NB4 (cell line): ENCODE data around the gene TAF4B.

Experiments
- DNase-seq: peaks from one replicate; pipeline ENCODE4 v3.0.0; 2010; ENCODE audit warnings: low read depth
- H3K4me3 ChIP-seq: one replicate; pipeline ENCODE4 v1.5.1; 2011; ENCODE audit warnings: mild to moderate bottlenecking, low read depth, low read length, moderate library complexity
- MYC ChIP-seq: IDR thresholded peaks from 2 replicates; pipeline ENCODE4 v1.6.1; 2011; ENCODE audit warnings: low read depth, low read length
- POLR2A ChIP-seq: IDR thresholded peaks from 2 replicates; pipeline ENCODE4 v1.6.1; 2011; ENCODE audit warnings: mild to moderate bottlenecking; ENCODE audit not compliant: insufficient read length; ENCODE audit errors: extremely low read depth
- TF ChIP-seq, protein P1 (sequence below): IDR thresholded peaks from one replicate; pipeline ENCODE4 v1.5.1; 2012; ENCODE audit warnings: low read depth, low read length
- TF ChIP-seq, protein P2 (sequence below): IDR thresholded peaks from 2 replicates; pipeline ENCODE4 v1.6.1; 2011; ENCODE audit warnings: low read depth, low read length

Gene TAF4B

DNA sequence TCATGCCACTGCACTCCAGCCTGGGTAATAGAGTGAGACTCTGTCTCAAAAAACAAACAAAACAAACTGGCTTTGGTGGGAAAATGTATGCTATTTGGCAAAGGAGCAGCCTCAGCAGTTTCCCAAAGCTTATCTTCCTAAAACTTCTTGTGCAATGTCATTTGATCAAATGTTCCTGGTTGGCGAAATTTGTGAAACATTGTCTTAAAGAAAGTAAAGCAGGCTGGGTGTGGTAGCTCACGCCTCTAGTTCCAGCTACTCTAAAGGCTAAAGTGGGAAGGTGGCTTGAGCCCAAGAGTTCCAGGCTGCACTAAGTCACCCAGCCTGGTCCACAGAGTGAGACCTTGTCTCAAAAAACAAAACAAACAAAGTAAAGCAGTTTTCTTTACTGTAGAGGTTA, 17.3 kb upstream of the TAF4B start:
- no peak for DNase-seq
- TF ChIP-seq MYC (no peak), POLR2A (no peak)
- TF ChIP-seq, protein P1, sequence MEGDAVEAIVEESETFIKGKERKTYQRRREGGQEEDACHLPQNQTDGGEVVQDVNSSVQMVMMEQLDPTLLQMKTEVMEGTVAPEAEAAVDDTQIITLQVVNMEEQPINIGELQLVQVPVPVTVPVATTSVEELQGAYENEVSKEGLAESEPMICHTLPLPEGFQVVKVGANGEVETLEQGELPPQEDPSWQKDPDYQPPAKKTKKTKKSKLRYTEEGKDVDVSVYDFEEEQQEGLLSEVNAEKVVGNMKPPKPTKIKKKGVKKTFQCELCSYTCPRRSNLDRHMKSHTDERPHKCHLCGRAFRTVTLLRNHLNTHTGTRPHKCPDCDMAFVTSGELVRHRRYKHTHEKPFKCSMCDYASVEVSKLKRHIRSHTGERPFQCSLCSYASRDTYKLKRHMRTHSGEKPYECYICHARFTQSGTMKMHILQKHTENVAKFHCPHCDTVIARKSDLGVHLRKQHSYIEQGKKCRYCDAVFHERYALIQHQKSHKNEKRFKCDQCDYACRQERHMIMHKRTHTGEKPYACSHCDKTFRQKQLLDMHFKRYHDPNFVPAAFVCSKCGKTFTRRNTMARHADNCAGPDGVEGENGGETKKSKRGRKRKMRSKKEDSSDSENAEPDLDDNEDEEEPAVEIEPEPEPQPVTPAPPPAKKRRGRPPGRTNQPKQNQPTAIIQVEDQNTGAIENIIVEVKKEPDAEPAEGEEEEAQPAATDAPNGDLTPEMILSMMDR: no peak
- TF ChIP-seq, protein P2, sequence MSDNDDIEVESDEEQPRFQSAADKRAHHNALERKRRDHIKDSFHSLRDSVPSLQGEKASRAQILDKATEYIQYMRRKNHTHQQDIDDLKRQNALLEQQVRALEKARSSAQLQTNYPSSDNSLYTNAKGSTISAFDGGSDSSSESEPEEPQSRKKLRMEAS: no peak
- no peak overlapping the region for H3K4me3 ChIP-seq

DNA sequence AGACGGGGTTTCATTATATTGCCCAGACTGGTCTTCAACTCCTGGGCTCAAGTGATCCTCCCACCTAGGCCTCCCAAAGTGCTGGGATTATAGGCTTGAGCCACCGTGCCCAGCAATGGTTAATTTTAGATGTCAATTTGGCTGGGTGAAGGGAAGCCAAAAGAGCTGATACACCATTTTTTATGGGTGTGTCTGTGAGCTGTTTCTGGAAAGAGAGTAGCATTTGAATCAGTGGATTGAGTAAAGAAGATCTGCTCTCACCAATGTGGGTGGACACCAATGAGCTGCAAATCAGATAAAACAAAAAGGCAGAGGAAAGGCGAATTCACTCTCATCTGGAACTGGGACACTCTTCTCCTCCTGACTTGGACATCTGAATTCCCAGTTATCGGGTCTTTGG, 16.1 kb upstream of the TAF4B start:
- H3K4me3 ChIP-seq: no peak overlapping the region
- TF ChIP-seq MYC: no peak

GRCh38 chr18:26215247-26215970, 10.8 kb upstream of the TAF4B start:
- no peak for DNase-seq
- no peak overlapping the region for H3K4me3 ChIP-seq
- TF ChIP-seq POLR2A: no peak
- TF ChIP-seq, protein P1: no peak
- TF ChIP-seq, protein P2: no peak
- TF ChIP-seq MYC: no peak

More for the DNA sequence above, 16.1 kb upstream of the TAF4B start:
- no peak for DNase-seq

DNA sequence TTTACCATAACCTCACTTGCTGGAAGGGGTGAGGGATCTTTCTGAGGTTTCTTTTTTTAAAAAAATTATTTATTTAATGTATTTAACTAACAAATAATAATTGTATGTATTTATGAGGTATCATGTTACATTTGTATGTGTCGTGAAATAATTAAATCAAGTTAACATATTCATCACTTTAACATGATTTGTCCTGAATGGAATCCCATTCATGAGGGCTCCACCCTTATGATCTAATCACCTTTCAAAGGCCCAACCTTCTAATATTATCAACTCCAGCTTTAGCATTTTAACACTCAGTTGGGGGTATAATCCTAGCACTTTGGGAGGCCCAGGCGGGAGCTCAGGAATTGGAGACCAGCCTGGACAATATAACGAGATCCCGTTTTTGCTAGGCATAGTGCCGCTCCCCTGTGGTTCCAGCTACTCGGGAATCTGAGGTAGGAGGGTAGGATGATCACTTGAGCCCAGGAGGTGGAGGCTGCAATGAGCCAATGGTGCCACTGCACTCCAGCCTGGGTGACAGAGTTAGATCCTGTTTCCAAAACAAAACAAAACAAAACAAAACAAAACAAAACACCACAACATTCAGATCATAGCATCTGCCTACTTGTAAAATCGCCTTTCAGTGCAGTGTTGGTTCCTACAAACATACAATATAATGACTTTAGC, 1.1 kb upstream of the TAF4B start:
- DNase-seq: no peak
- H3K4me3 ChIP-seq: no peak overlapping the region
- TF ChIP-seq POLR2A: no peak
- TF ChIP-seq MYC: no peak
- TF ChIP-seq, protein P2: no peak
- TF ChIP-seq, protein P1: no peak

GRCh38 chr18:26225915-26226228, 373 bp upstream of the TAF4B start:
- peak overlapping the region; percentile 56 for H3K4me3 ChIP-seq
- no peak for DNase-seq
- TF ChIP-seq, protein P2: no peak
- TF ChIP-seq, protein P1: no peak
- no peak for TF ChIP-seq POLR2A
- no peak for TF ChIP-seq MYC

DNA sequence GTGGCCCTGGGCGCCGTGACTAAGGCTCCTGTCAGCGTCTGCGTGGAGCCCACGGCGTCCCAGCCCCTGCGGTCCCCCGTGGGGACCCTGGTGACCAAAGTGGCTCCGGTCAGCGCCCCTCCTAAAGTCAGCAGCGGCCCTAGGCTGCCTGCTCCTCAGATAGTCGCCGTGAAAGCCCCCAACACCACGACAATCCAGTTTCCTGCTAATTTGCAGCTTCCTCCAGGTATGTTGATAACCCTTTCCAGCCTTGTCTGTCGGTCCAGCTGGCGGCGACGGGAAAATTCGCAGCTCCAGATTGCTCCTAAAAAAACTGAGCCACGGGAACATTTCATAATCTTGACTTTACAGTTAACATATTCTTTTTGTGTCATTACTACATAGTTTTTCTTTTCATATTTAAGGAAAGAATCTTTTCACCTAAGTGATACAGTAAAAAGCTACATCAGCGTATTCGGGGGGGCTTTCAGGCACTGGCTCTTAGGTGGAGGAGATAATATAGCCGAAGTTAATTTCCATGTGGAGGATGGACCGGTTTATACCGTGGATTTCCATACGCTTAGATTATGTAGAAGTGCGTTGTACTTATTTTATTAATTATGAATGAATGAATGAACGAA, 916 bp downstream of the TAF4B start:
- H3K4me3 ChIP-seq: peak overlapping the region; percentile 82
- no peak for DNase-seq
- TF ChIP-seq, protein P1: no peak
- TF ChIP-seq MYC: no peak
- TF ChIP-seq, protein P2: no peak
- no peak for TF ChIP-seq POLR2A
